ENCODE measurements around the gene AARS2. TPM values are rescaled to one million over a fixed set of nuclear protein-coding genes. Genes with fewer than 3 reads are reported as not detected.
A peak's percentile ranks its signal among the peaks of the same experiment; 100 is the strongest.

Gene AARS2
- polyA plus RNA-seq, 2 of the 4 experiments (the other 2 are of a cell fraction), result 4.3 to 6.2 TPM

- H3K4me2 ChIP-seq, result peak overlapping the region; percentile 99; the same call in 2 of the 3 replicates
- no peak for TF ChIP-seq CHD4 (IDR thresholded peaks at IDR 0.05; ENCODE audit: borderline replicate concordance)
- H3K4me3 ChIP-seq, result 0 out of 3 replicates have a peak overlapping the region, but pooled peaks have one; percentile 12
- no peaks in the 10 kb centered on the region for H3K9me3 ChIP-seq
- no peak overlapping the region for H3K27ac ChIP-seq
- DNase-seq (ENCODE audit: low read depth in 1 of 2, low spot score in 1 of 2) (no peak), FAIRE-seq (no peak), ATAC-seq (no peak)
- peaks cover 56% of the 10 kb centered on the region for H3K4me1 ChIP-seq
- CTCF ChIA-PET, result interaction anchor here (0.8 to 2.3 kb wide), 6 partner anchors 9 to 155 kb away, joined by 3 to 10 read pairs (median 6); no protein-coding TSS in a partner anchor
- 85% methylated on average over 14 of the region's 14 CpGs for WGBS (ENCODE audit: missing lambda C conversion rate)
- POLR2A ChIA-PET, result no interaction called here
Observed at GRCh38 chr6:44251576-44252524, 61.3 kb downstream of the AARS2 start.

DNA sequence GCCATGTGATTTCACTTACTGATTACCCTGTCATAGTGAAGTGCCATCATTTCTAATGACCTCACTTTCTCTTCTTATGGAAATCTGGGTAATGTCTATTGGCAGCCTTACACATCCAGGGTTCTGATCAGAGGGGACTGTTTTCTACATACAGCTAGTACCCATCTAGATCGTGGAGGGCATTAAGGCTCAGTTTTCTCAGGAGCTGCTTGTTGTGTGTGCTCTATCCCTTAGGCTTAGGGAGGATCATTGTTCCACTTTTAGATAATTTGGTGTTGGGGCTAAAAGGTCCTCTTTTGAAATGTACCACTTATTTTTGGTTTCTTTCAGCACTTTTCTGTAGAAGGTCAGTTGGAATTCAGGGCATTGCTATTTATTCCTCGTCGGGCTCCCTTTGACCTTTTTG, 62.4 kb downstream of the AARS2 start:
- WGBS (ENCODE audit: missing lambda C conversion rate), result 78% methylated on average over 3 of the region's 3 CpGs
- ChIA-PET CTCF (interaction anchor here (0.8 to 2.3 kb wide), 5 partner anchors 8 to 154 kb away, joined by 3 to 10 read pairs (median 7); no protein-coding TSS in a partner anchor), POLR2A (no interaction called here)
- peaks cover 49% of the 10 kb centered on the region for H3K4me1 ChIP-seq
- peak overlapping the region; percentile 99 for H3K4me2 ChIP-seq
- H3K4me3 ChIP-seq, result peak overlapping the region; percentile 90; the same call in 1 of the 3 replicates
- H3K9me3 ChIP-seq, result no peaks in the 10 kb centered on the region
- no peak overlapping the region for H3K27ac ChIP-seq
- ATAC-seq (no peak), DNase-seq (ENCODE audit: low read depth in 1 of 2, low spot score in 1 of 2) (no peak), FAIRE-seq (no peak)
- TF ChIP-seq POLR2AphosphoS2 (conservative IDR thresholded peaks at IDR 0.05; ENCODE audit: low read length), result no peak
- no peak for TF ChIP-seq FOSB (CRISPR knock-in tag; IDR thresholded peaks at IDR 0.05)

DNA sequence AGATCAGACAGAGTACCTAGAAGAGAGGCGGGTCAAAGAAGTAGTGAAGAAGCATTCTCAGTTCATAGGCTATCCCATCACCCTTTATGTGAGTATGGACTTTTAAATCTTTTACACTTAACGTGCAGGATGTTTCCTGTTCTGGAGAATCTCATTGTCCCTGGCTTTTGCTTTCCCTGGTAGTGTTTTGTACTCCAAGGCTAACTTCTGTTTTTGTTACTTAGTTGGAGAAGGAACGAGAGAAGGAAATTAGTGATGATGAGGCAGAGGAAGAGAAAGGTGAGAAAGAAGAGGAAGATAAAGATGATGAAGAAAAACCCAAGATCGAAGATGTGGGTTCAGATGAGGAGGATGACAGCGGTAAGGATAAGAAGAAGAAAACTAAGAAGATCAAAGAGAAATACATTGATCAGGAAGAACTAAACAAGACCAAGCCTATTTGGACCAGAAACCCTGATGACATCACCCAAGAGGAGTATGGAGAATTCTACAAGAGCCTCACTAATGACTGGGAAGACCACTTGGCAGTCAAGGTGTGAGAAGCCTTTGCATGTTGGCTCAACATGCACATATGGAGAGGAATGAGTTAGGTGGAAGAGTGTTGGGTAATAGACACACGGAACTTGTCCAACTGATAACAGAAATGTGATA, 63.0 kb downstream of the AARS2 start:
- Histone ChIP-seq H3K4me3 (peak overlapping the region; percentile 90), H3K4me1 (peaks cover 54% of the 10 kb centered on the region), H3K9me3 (no peaks in the 10 kb centered on the region), H3K27ac (no peak overlapping the region), H3K4me2 (peak overlapping the region; percentile 99)
- no peak for FAIRE-seq
- DNase-seq (ENCODE audit: low read depth in 1 of 2, low spot score in 1 of 2), result no peak
- TF ChIP-seq ZC3H11A (IDR thresholded peaks at IDR 0.05), result no peak
- TF ChIP-seq TP53 (CRISPR knock-in tag; IDR thresholded peaks at IDR 0.05), result no peak
- no peak for TF ChIP-seq CBX2 (IDR thresholded peaks at IDR 0.05; ENCODE audit: borderline replicate concordance, low read depth)
- no peak for TF ChIP-seq HDAC2 (IDR thresholded peaks at IDR 0.05)
- no peak for TF ChIP-seq GATA3 (IDR thresholded peaks at IDR 0.05; ENCODE audit: borderline replicate concordance)
- TF ChIP-seq KDM5A (IDR thresholded peaks at IDR 0.05), result no peak
- TF ChIP-seq ZNF302 (CRISPR knock-in tag; IDR thresholded peaks at IDR 0.05), result no peak
- TF ChIP-seq EHMT2 (IDR thresholded peaks at IDR 0.05; ENCODE audit: low read depth), result no peak
- no peak for TF ChIP-seq FOXS1 (CRISPR knock-in tag; IDR thresholded peaks at IDR 0.05)
- TF ChIP-seq PBX3 (IDR thresholded peaks at IDR 0.05), result no peak
- no peak for TF ChIP-seq RFX5 (IDR thresholded peaks at IDR 0.05)
- ChIA-PET POLR2A (no interaction called here), CTCF (interaction anchor here (1.3 to 2.3 kb wide), 4 partner anchors 12 to 77 kb away, joined by 7 to 10 read pairs (median 8); no protein-coding TSS in a partner anchor)
- 65% methylated on average over 6 of the region's 6 CpGs for WGBS (ENCODE audit: missing lambda C conversion rate)
- no peak for ATAC-seq

Other genes starting within 250 kb of the AARS2 start
- 47.1 and 48.2 TPM in 2 replicates for gene MRPL14, start 185.9 kb downstream of the AARS2 start, polyA plus RNA-seq (2011; rRNA removed)
- 55.3 to 56.5 TPM (median 56.3 TPM) in 3 replicates for gene MRPL14, start 185.9 kb downstream of the AARS2 start, polyA plus RNA-seq (2017; fragmentation: RNase III; extraction: RNeasy Plus Mini Kit Qiagen cat#74134 plus additional on column Dnase treatment)
- 24.0 and 25.4 TPM in 2 replicates for gene TMEM63B, start 185.8 kb downstream of the AARS2 start, polyA plus RNA-seq (2011; rRNA removed)
- 18.3 to 22.2 TPM (median 21.6 TPM) in 3 replicates for gene TMEM63B, start 185.8 kb downstream of the AARS2 start, polyA plus RNA-seq (2017; fragmentation: RNase III; extraction: RNeasy Plus Mini Kit Qiagen cat#74134 plus additional on column Dnase treatment)
- gene CAPN11, start 154.5 kb downstream of the AARS2 start, polyA plus RNA-seq (2011; rRNA removed), result 0.10 and 0.25 TPM in 2 replicates
- gene CAPN11, start 154.5 kb downstream of the AARS2 start, polyA plus RNA-seq (2017; fragmentation: RNase III; extraction: RNeasy Plus Mini Kit Qiagen cat#74134 plus additional on column Dnase treatment), result 0.09 TPM in 1 of 3 replicates, not detected in the others
- gene MYMX, start 96.4 kb downstream of the AARS2 start, polyA plus RNA-seq (2011; rRNA removed), result not detected in 2 replicates
- not detected in 3 replicates for gene MYMX, start 96.4 kb downstream of the AARS2 start, polyA plus RNA-seq (2017; fragmentation: RNase III; extraction: RNeasy Plus Mini Kit Qiagen cat#74134 plus additional on column Dnase treatment)
- 72.3 and 80.0 TPM in 2 replicates for gene SLC29A1, start 89.8 kb downstream of the AARS2 start, polyA plus RNA-seq (2011; rRNA removed)
- 45.6 to 49.1 TPM (median 47.1 TPM) in 3 replicates for gene SLC29A1, start 89.8 kb downstream of the AARS2 start, polyA plus RNA-seq (2017; fragmentation: RNase III; extraction: RNeasy Plus Mini Kit Qiagen cat#74134 plus additional on column Dnase treatment)
- 1,080 and 1,155 TPM in 2 replicates for gene HSP90AB1, start 66.2 kb downstream of the AARS2 start, polyA plus RNA-seq (2011; rRNA removed)
- 1,076 to 1,211 TPM (median 1,136 TPM) in 3 replicates for gene HSP90AB1, start 66.2 kb downstream of the AARS2 start, polyA plus RNA-seq (2017; fragmentation: RNase III; extraction: RNeasy Plus Mini Kit Qiagen cat#74134 plus additional on column Dnase treatment)
- 44.5 and 61.4 TPM in 2 replicates for gene SLC35B2, start 55.8 kb downstream of the AARS2 start, polyA plus RNA-seq (2011; rRNA removed)
- 38.7 to 45.6 TPM (median 45.5 TPM) in 3 replicates for gene SLC35B2, start 55.8 kb downstream of the AARS2 start, polyA plus RNA-seq (2017; fragmentation: RNase III; extraction: RNeasy Plus Mini Kit Qiagen cat#74134 plus additional on column Dnase treatment)
- gene NFKBIE, start 47.8 kb downstream of the AARS2 start, polyA plus RNA-seq (2011; rRNA removed), result 6.2 and 6.3 TPM in 2 replicates
- gene NFKBIE, start 47.8 kb downstream of the AARS2 start, polyA plus RNA-seq (2017; fragmentation: RNase III; extraction: RNeasy Plus Mini Kit Qiagen cat#74134 plus additional on column Dnase treatment), result 5.6 to 9.1 TPM (median 6.0 TPM) in 3 replicates
- gene TMEM151B, start 42.9 kb downstream of the AARS2 start, polyA plus RNA-seq (2011; rRNA removed), result 0.01 TPM in 1 of 2 replicates, not detected in the other
- gene TMEM151B, start 42.9 kb downstream of the AARS2 start, polyA plus RNA-seq (2017; fragmentation: RNase III; extraction: RNeasy Plus Mini Kit Qiagen cat#74134 plus additional on column Dnase treatment), result 0.01 to 0.03 TPM in 2 of 3 replicates, not detected in the other
- not detected in 2 replicates for gene SPATS1, start 29.3 kb upstream of the AARS2 start, polyA plus RNA-seq (2011; rRNA removed)
- gene SPATS1, start 29.3 kb upstream of the AARS2 start, polyA plus RNA-seq (2017; fragmentation: RNase III; extraction: RNeasy Plus Mini Kit Qiagen cat#74134 plus additional on column Dnase treatment), result not detected in 3 replicates
- gene CDC5L, start 74.4 kb upstream of the AARS2 start, polyA plus RNA-seq (2011; rRNA removed), result 14.4 and 20.5 TPM in 2 replicates
- gene CDC5L, start 74.4 kb upstream of the AARS2 start, polyA plus RNA-seq (2017; fragmentation: RNase III; extraction: RNeasy Plus Mini Kit Qiagen cat#74134 plus additional on column Dnase treatment), result 12.6 to 13.0 TPM (median 12.8 TPM) in 3 replicates